ENCODE results near the gene PCGF3.

PCGF3 gene

GRCh38 chr4:658681-659667, 46.7 kb upstream of the PCGF3 start:
- TF ChIP-seq CTCF (IDR thresholded peaks at IDR 0.05): no peak
- Histone ChIP-seq H3K4me2 (ENCODE audit: low read length) (no peak overlapping the region), H3K79me2 (no peaks in the 10 kb centered on the region), H2AFZ (no peak overlapping the region), H3K4me1 (no peaks in the 10 kb centered on the region), H3K27me3 (ENCODE audit: control insufficient read depth, insufficient read depth, low read length) (no peaks in the 10 kb centered on the region), H3K36me3 (ENCODE audit: control insufficient read depth, insufficient read depth, low read length) (no peaks in the 10 kb centered on the region), H3K9ac (no peak overlapping the region), H3K4me3 (ENCODE audit: low read depth, low read length) (no peak overlapping the region), H3K27ac (no peak overlapping the region), H3K9me3 (ENCODE audit: control insufficient read depth, low read length) (no peaks in the 10 kb centered on the region)

- H3K4me1 ChIP-seq: no peaks in the 10 kb centered on the region
Observed at GRCh38 chr4:659851-660250, 45.8 kb upstream of the PCGF3 start.

GRCh38 chr4:660401-660800, 45.2 kb upstream of the PCGF3 start:
- no peaks in the 10 kb centered on the region for H3K9me3 ChIP-seq (ENCODE audit: control insufficient read depth, low read length)
- no peak overlapping the region for H2AFZ ChIP-seq
- no peak overlapping the region for H3K9ac ChIP-seq
- H3K27ac ChIP-seq: no peak overlapping the region
- TF ChIP-seq CTCF (IDR thresholded peaks at IDR 0.05): no peak
- H3K79me2 ChIP-seq: no peaks in the 10 kb centered on the region
- no peak overlapping the region for H3K4me3 ChIP-seq (ENCODE audit: low read depth, low read length)
- no peaks in the 10 kb centered on the region for H3K36me3 ChIP-seq (ENCODE audit: control insufficient read depth, insufficient read depth, low read length)
- no peak overlapping the region for H3K4me2 ChIP-seq (ENCODE audit: low read length)
- H3K27me3 ChIP-seq (ENCODE audit: control insufficient read depth, insufficient read depth, low read length): no peaks in the 10 kb centered on the region
- H3K4me1 ChIP-seq: no peaks in the 10 kb centered on the region

More at GRCh38 chr4:659851-660250, 45.8 kb upstream of the PCGF3 start:
- Histone ChIP-seq H3K4me3 (ENCODE audit: low read depth, low read length) (no peak overlapping the region), H2AFZ (no peak overlapping the region), H3K27ac (no peak overlapping the region), H3K27me3 (ENCODE audit: control insufficient read depth, insufficient read depth, low read length) (no peaks in the 10 kb centered on the region), H3K4me2 (ENCODE audit: low read length) (no peak overlapping the region), H3K9ac (no peak overlapping the region), H3K9me3 (ENCODE audit: control insufficient read depth, low read length) (no peaks in the 10 kb centered on the region), H3K79me2 (no peaks in the 10 kb centered on the region), H3K36me3 (ENCODE audit: control insufficient read depth, insufficient read depth, low read length) (no peaks in the 10 kb centered on the region)
- no peak for TF ChIP-seq CTCF (IDR thresholded peaks at IDR 0.05)

- Histone ChIP-seq H3K36me3 (ENCODE audit: control insufficient read depth, insufficient read depth, low read length) (no peaks in the 10 kb centered on the region), H3K9me3 (ENCODE audit: control insufficient read depth, low read length) (no peaks in the 10 kb centered on the region), H2AFZ (no peak overlapping the region), H3K4me1 (no peaks in the 10 kb centered on the region), H3K9ac (no peak overlapping the region), H3K79me2 (no peaks in the 10 kb centered on the region), H3K4me2 (ENCODE audit: low read length) (no peak overlapping the region), H3K27me3 (ENCODE audit: control insufficient read depth, insufficient read depth, low read length) (no peaks in the 10 kb centered on the region), H3K4me3 (ENCODE audit: low read depth, low read length) (no peak overlapping the region), H3K27ac (no peak overlapping the region)
- no peak for TF ChIP-seq CTCF (IDR thresholded peaks at IDR 0.05)
Observed at GRCh38 chr4:661231-661630, 44.4 kb upstream of the PCGF3 start.
